Large intestine (tissue), 3 donors: Measurements from ENCODE around the gene TACC2. TPM values are rescaled to one million over a fixed set of nuclear protein-coding genes. Genes with fewer than 3 reads are reported as not detected.

ENCODE experiments used
- DNase-seq, 2 donors: peaks; one replicate each; pipeline versions ENCODE4 v3.0.0 to v3.0.0-alpha.2; 2013
- H3K27ac ChIP-seq: one replicate; pipeline ENCODE4 v1.5.1; 2013; ENCODE audit warnings: low read length
- H3K27me3 ChIP-seq: 2 replicates; pipeline ENCODE4 v1.6.1; 2013; ENCODE audit warnings: low read length; ENCODE audit not compliant: control insufficient read depth, insufficient read depth
- H3K36me3 ChIP-seq: 2 replicates; pipeline ENCODE4 v1.6.1; 2013; ENCODE audit warnings: low read length; ENCODE audit not compliant: control insufficient read depth, insufficient read depth
- H3K4me1 ChIP-seq: one replicate; pipeline ENCODE4 v1.6.1; 2013; ENCODE audit warnings: low read length; ENCODE audit not compliant: control insufficient read depth, insufficient read depth
- H3K4me3 ChIP-seq: one replicate; pipeline ENCODE4 v1.5.1; 2013; ENCODE audit warnings: low read length
- H3K9me3 ChIP-seq: one replicate; pipeline ENCODE4 v1.6.1; 2013; ENCODE audit warnings: mild to moderate bottlenecking, low read depth, low read length, moderate library complexity; ENCODE audit not compliant: control insufficient read depth
- WGBS: methylation state at CpG from one replicate; pipeline ENCODE4 v1.1.5; 2013; ENCODE audit warnings: low lambda C conversion rate; ENCODE audit not compliant: insufficient coverage; 5-methylcytosine and 5-hydroxymethylcytosine counted together
- polyA plus RNA-seq: library from polyadenylated mRNA; unstranded; fragments of 120-200 nt; gene quantifications from one replicate; pipeline ENCODE4 v1.2.1, GENCODE V29; 2013

TACC2 gene
- polyA plus RNA-seq, 1 donor, result 85.5 TPM

- Histone ChIP-seq H3K4me3 (no peak overlapping the region), H3K9me3 (no peaks in the 10 kb centered on the region), H3K36me3 (peaks cover 70% of the 10 kb centered on the region), H3K27me3 (no peaks in the 10 kb centered on the region), H3K4me1 (peaks cover 2% of the 10 kb centered on the region), H3K27ac (peak overlapping the region; percentile 46)
- peak; percentile 69 to 89 for DNase-seq
- WGBS, result 80% methylated on average over 1 of the region's 17 CpGs
Measured at GRCh38 chr10:122237331-122237990, 248.5 kb downstream of the TACC2 start.

GRCh38 chr10:122239578-122240257 lies 250.8 kb downstream of the TACC2 start:
- peaks cover 75% of the 10 kb centered on the region for H3K36me3 ChIP-seq
- 100% methylated on average over 2 of the region's 10 CpGs for WGBS
- H3K4me1 ChIP-seq, result peaks cover 2% of the 10 kb centered on the region

GRCh38 chr10:122240401-122240800 lies 251.4 kb downstream of the TACC2 start:
- Histone ChIP-seq H3K9me3 (no peaks in the 10 kb centered on the region), H3K4me3 (no peak overlapping the region), H3K27ac (no peak overlapping the region), H3K36me3 (peaks cover 81% of the 10 kb centered on the region), H3K4me1 (peaks cover 2% of the 10 kb centered on the region), H3K27me3 (no peaks in the 10 kb centered on the region)
- no peak for DNase-seq
- WGBS, result no CpG with 5 or more reads among the region's 6 CpGs

More at GRCh38 chr10:122239578-122240257, 250.8 kb downstream of the TACC2 start:
- no peak for DNase-seq
- Histone ChIP-seq H3K4me3 (no peak overlapping the region), H3K9me3 (no peaks in the 10 kb centered on the region), H3K27ac (no peak overlapping the region), H3K27me3 (no peaks in the 10 kb centered on the region)

- DNase-seq, result no peak
- Histone ChIP-seq H3K4me1 (peaks cover 1% of the 10 kb centered on the region), H3K27me3 (no peaks in the 10 kb centered on the region), H3K4me3 (no peak overlapping the region), H3K36me3 (peaks cover 81% of the 10 kb centered on the region), H3K27ac (no peak overlapping the region), H3K9me3 (no peaks in the 10 kb centered on the region)
- WGBS, result no CpG with 5 or more reads among the region's 8 CpGs
Measured at GRCh38 chr10:122241836-122242235, 252.9 kb downstream of the TACC2 start.

GRCh38 chr10:122243550-122243949 lies 254.6 kb downstream of the TACC2 start:
- 83% methylated on average over 2 of the region's 2 CpGs for WGBS
- Histone ChIP-seq H3K9me3 (no peaks in the 10 kb centered on the region), H3K27ac (no peak overlapping the region), H3K4me3 (no peak overlapping the region), H3K27me3 (no peaks in the 10 kb centered on the region), H3K36me3 (peaks cover 86% of the 10 kb centered on the region), H3K4me1 (no peaks in the 10 kb centered on the region)
- no peak for DNase-seq

GRCh38 chr10:122244001-122244975 lies 255.3 kb downstream of the TACC2 start:
- Histone ChIP-seq H3K4me1 (no peaks in the 10 kb centered on the region), H3K4me3 (no peak overlapping the region), H3K36me3 (peaks cover 92% of the 10 kb centered on the region), H3K9me3 (no peaks in the 10 kb centered on the region), H3K27ac (no peak overlapping the region), H3K27me3 (no peaks in the 10 kb centered on the region)
- WGBS, result 67% methylated on average over 1 of the region's 11 CpGs
- no peak for DNase-seq

- Histone ChIP-seq H3K27me3 (no peaks in the 10 kb centered on the region), H3K36me3 (peaks cover 92% of the 10 kb centered on the region), H3K4me1 (no peaks in the 10 kb centered on the region), H3K9me3 (no peaks in the 10 kb centered on the region), H3K27ac (no peak overlapping the region), H3K4me3 (no peak overlapping the region)
- no peak for DNase-seq
- no CpG with 5 or more reads among the region's 4 CpGs for WGBS
Measured at GRCh38 chr10:122245136-122245535, 256.2 kb downstream of the TACC2 start.

GRCh38 chr10:122245897-122246296 lies 256.9 kb downstream of the TACC2 start:
- H3K4me1 ChIP-seq, result no peaks in the 10 kb centered on the region
- H3K27ac ChIP-seq, result no peak overlapping the region
- H3K9me3 ChIP-seq, result no peaks in the 10 kb centered on the region
- H3K27me3 ChIP-seq, result no peaks in the 10 kb centered on the region
- H3K36me3 ChIP-seq, result peaks cover 89% of the 10 kb centered on the region
- no peak overlapping the region for H3K4me3 ChIP-seq
- no CpG with 5 or more reads among the region's 11 CpGs for WGBS
- no peak for DNase-seq

- DNase-seq, result no peak
- Histone ChIP-seq H3K4me1 (no peaks in the 10 kb centered on the region), H3K27ac (no peak overlapping the region), H3K9me3 (no peaks in the 10 kb centered on the region), H3K36me3 (peaks cover 84% of the 10 kb centered on the region), H3K27me3 (no peaks in the 10 kb centered on the region), H3K4me3 (no peak overlapping the region)
- WGBS, result no CpG with 5 or more reads among the region's 11 CpGs
Measured at GRCh38 chr10:122246830-122247520, 258.0 kb downstream of the TACC2 start.
